Upper lobe of left lung (tissue), 4 donors: ENCODE measurements around the gene ARHGEF37.

Experiments
- EP300 ChIP-seq, 4 donors: sonication (generic); formaldehyde crosslinking; IDR thresholded peaks; one replicate each; pipeline ENCODE4 v1.5.1; 2017; ENCODE audit warnings: antibody characterized with exemption in 4 of 4, control low read depth in 2 of 4
- POLR2A ChIP-seq, 4 donors: fragments of 450-650 bp; IDR thresholded peaks; one replicate each; pipeline ENCODE4 v1.5.1; 2016 to 2017; ENCODE audit warnings: antibody characterized with exemption in 4 of 4, mild to moderate bottlenecking in 2 of 4
- TF ChIP-seq, protein P1 (sequence below), 6 experiments: fragments of 450-650 bp in 4 of 6; fragments of 200-600 bp in 2 of 6; sonication (generic) in 2 of 6; IDR thresholded peaks; one replicate each; pipeline ENCODE4 v1.5.1; 2016 to 2019; ENCODE audit warnings: antibody characterized with exemption in 6 of 6

- TF ChIP-seq POLR2A (IDR thresholded peaks at IDR 0.05) (no peak), EP300 (IDR thresholded peaks at IDR 0.05) (peak in 2 of 4 donors; percentile 45 to 73)
- TF ChIP-seq, protein P1, sequence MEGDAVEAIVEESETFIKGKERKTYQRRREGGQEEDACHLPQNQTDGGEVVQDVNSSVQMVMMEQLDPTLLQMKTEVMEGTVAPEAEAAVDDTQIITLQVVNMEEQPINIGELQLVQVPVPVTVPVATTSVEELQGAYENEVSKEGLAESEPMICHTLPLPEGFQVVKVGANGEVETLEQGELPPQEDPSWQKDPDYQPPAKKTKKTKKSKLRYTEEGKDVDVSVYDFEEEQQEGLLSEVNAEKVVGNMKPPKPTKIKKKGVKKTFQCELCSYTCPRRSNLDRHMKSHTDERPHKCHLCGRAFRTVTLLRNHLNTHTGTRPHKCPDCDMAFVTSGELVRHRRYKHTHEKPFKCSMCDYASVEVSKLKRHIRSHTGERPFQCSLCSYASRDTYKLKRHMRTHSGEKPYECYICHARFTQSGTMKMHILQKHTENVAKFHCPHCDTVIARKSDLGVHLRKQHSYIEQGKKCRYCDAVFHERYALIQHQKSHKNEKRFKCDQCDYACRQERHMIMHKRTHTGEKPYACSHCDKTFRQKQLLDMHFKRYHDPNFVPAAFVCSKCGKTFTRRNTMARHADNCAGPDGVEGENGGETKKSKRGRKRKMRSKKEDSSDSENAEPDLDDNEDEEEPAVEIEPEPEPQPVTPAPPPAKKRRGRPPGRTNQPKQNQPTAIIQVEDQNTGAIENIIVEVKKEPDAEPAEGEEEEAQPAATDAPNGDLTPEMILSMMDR (IDR thresholded peaks at IDR 0.05), result no peak
Observed at GRCh38 chr5:149596712-149597111, 15.4 kb downstream of the ARHGEF37 start.
